Stimulated activated CD8-positive, alpha-beta memory T cell treated with anti-CD3 and anti-CD28 coated beads, Interleukin-7, amount 100 ng/mL, for 4 hours (primary cell): ENCODE results near the gene RACK1.

ENCODE experiments used
- DNase-seq, 2 donors: peaks; one replicate each; pipeline ENCODE4 v3.0.0-alpha.2; 2020; ENCODE audit warnings: low read depth in 2 of 2

The RACK1 gene

DNA sequence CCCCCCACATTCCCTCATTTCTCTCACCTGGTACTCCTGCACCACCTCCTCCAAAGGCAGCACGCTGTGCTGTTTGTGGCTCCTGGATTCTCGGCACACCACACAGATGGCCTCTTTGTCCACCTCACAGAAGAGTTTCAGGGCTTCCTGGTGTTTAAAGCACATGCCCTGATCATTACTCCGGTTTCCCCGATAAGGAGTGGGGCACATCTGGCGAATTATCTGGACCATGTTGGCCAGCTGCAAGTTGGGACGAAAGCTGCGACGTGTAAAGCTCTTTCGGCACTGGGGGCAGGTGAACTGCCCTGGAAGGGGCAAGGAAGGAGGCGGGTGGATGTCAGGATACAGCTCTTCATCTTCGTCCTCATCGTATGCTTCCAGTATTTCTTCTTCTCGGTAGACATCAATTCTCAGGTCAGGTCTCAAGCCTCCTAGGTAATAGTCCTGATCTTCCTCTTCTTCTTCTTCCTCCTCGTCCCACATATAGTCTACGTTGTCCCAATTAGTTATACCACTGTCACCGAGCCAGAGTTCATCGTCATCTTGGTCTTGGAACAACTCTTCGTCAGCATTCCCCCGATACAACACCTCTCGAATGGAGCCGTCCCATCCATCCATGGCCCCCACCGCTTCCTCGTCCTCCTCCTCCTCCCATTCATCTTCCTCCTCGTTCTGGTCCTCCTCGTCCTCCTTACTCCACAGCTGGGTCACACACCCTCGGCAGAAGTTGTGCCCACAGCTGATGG lies 16.4 kb upstream of the RACK1 start:
- no peak for DNase-seq

DNA sequence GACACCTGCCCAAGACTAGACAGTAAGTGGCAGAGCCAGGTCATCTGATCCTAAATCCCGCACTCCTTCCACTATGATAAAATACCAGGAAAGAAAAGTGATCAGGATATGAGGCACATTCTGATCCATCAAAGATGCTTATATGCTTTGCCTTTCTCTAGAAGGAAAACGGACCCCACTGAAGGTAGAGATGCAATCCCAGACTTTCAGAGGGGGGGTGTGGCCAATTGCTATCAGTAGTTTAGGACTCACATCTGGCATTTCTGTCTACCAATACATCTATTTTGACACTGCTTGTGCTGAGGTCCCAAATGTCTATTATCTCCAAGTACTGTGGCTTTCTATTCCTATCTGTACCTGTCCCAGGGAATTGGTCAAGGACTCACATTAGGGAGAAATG lies 15.6 kb upstream of the RACK1 start:
- DNase-seq: no peak

GRCh38 chr5:181258576-181258975 lies 14.9 kb upstream of the RACK1 start:
- no peak for DNase-seq

DNA sequence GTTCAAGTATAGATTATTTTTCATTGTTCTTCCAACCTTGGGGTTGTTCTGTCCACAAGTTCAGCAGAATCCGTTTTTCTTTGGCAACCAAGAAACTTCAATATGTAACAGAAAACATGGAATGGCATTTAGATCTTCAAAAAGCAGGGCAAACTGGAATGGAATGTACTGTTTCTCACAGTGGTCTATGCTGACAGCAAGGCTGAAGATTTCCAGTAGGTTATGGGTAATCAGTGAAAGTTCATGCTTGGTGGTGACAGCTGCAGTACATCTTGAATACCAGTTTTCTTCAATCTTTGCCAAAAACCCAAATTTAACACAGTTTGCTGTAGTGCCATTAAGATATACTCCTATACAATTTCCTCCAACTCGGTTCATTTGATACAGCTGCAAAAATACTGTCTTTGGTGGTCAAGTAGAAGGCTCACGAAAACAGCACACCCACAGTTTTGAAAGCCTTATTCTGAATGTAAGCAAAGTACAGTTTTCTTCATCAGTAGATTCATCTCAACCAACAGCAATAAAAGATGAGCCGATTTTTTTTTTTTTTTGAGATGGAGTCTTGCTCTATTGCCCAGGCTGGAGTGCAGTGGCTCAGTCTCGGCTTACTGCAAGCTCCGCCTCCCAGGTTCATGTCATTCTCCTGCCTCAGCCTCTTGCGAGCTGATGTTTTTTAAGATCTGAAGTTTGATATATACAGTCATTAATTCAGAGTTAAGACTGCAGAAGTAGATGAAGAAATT lies 12.3 kb upstream of the RACK1 start:
- DNase-seq: no peak

DNA sequence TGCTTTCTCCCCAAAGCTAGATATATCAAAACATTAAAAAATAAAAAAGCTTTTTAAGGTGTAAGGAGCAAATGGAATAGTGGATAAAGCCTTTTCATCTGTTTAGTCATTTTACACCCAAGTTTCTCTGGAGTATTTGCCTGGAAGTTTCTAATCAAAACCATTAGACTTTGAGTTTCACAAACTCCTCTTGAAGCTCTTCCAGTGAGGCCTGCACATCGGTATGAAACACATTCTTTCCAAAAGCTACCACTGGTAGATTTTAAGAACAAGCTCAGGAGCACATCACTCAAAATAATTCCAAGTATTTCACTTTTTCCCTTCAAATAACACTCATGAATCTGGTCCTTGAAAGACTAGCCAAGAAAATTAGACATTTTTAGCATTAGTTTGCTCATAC lies 11.6 kb upstream of the RACK1 start:
- DNase-seq: no peak

DNA sequence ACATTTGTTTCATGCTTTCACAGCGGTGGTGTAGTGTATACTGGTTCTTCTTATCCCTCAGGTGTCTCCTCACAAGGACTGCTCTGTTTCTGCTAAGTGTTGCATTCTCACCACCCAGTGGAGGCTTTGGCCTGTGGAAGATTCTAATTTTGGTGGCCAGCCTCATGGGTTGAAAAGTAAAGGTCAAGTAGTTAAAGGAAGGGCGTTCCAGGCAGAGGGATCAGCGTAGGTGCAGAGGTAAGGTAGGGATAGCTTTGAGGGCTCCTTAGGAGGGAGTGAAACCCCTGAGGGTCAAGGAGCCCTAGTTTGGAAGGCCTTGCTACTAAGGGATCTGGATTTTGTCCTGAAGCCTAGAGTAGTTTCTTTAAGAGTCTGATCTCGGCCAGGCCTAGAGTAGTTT lies 4.6 kb upstream of the RACK1 start:
- no peak for DNase-seq

GRCh38 chr5:181246276-181247049 lies 2.8 kb upstream of the RACK1 start:
- peak; percentile 60 to 70 for DNase-seq

DNA sequence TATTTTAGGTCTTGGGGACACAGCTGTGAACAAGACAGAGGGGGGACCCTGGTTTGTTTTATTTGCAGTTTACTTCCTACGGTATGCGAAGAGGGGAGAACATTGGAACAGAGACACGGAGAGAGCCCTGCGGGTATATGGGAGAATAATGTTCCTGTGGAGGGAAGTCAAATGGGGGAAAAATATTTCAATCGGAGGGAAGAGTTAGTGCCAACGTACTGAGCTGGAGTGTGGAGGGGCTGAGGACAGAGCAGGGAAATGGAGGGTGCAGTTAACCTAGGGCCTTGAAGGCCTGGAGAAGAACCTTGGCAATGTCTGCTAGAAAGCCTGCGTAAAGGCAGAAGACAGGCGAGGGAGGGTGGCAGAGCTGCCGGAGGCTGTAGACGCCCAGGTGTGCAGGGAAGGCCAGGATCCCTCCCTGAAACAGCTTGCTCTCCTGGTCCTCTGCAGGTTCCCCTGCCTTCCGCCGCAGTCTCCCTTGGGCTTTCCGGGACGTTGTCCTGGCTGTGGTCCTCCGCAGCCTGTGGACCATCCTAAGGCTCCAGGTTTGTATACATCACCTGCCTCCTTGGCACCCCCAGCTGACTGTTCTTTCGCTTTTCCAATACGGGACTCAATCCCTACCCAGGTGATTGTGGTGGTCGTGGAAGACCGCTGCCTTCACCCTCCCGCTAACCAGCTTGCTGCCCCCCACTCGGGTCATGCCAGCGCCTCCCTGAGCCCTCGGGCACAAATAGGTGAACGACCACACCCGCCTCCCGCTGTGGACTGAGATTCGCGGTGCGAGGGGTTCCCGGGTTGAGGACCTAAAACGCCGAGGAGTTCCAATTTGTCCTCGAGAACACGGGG lies 1.9 kb upstream of the RACK1 start:
- no peak for DNase-seq

DNA sequence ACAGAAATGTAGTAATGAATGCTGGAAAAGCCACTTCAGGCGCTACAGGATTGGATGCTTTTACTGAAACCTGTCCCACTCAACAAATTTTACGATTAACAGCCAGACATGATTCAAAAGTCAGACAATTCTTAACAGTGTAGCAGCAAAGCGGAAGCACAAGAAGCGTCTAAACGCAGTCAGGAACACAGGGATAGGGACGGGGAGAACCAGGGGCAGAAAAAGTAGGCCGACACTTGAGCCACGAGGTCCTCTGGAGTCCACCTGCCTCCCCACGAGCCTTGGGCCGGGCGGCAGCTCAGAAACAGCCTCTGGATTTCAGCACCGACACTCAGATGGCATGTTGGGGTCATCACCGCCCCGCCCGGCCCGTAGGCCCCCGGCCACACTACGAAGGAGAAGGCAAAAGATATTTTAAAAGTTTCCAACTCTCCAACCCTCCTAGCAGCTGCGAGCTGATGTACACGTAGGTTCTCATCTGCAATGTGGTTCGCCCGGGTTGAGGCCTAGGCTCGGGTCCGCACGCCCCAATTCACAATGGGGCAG lies 615 bp downstream of the RACK1 start:
- DNase-seq: no peak

DNA sequence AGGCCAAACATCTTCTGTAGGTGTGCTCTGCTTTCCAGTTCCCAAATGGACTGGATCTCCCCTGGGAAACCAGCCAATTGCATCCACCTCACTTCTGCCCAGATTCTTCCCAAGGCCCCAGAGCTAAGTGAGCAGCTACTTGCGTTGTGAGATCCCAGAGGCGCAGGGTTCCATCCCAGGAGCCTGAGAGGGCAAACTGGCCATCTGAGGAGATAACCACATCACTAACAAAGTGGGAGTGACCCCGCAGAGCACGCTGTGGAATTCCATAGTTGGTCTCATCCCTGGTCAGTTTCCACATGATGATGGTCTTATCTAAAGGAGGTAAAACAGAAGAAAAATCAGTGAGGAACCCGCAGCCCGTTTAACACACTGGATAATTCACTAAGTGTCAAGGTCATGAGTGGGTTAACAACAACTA lies 1.7 kb downstream of the RACK1 start:
- no peak for DNase-seq

DNA sequence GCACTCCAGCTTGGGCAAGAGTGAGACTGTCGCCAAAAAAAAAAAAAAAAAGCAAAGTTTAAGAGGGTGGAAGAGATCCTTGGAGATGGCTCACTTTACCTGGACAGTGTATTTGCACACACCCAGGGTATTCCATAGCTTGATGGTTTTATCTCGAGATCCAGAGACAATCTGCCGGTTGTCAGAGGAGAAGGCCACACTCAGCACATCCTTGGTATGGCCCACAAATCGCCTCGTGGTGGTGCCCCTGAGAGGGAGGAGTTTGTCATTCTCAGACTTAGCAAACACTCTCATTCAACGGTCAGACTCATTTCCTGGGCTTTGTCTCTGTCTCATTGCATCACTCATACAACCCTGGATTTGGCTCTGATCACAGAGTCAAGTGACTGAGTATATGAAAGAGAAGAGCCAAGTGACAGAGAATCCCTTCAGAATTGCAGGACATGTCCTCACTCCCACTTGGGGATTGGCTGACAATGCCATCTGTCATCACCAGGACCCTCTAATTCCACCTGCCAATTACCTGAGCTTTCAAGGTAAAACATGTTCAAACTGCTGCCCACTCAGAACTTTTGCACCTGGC lies 2.2 kb downstream of the RACK1 start:
- DNase-seq: peak in 1 of 2 donors; percentile 20

- no peak for DNase-seq
Observed at GRCh38 chr5:181239062-181239663, 4.5 kb downstream of the RACK1 start.

DNA sequence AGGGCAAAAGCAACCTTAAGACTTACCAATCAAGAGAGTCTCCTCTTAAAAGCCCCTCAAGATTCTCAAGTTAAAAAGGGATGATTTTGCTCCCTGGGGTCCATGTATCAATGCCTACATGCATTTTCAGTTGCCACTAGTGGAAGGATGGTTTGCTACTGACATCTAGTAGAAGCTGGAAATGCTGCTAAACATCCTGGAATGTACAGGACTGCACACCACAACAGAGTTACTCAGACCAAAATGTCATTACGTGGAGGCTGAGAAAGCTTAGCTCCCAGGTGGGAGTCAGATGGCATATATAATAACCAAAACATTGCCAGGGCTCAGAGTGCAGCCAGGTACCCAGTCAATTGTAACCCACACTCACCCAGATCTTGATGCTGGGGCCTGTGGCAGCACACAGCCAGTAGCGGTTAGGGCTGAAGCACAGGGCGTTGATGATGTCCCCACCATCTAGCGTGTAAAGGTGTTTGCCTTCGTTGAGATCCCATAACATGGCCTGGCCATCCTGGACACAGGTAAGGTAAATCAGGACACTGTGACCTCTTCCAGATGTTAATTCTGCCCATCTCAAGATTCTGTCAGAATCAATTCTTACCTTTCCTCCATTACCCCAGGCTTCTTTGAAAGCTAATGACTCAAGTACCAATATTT lies 5.8 kb downstream of the RACK1 start:
- DNase-seq: no peak

GRCh38 chr5:181236954-181237641 lies 6.6 kb downstream of the RACK1 start:
- DNase-seq: no peak

GRCh38 chr5:181236471-181236870 lies 7.2 kb downstream of the RACK1 start:
- DNase-seq: no peak

DNA sequence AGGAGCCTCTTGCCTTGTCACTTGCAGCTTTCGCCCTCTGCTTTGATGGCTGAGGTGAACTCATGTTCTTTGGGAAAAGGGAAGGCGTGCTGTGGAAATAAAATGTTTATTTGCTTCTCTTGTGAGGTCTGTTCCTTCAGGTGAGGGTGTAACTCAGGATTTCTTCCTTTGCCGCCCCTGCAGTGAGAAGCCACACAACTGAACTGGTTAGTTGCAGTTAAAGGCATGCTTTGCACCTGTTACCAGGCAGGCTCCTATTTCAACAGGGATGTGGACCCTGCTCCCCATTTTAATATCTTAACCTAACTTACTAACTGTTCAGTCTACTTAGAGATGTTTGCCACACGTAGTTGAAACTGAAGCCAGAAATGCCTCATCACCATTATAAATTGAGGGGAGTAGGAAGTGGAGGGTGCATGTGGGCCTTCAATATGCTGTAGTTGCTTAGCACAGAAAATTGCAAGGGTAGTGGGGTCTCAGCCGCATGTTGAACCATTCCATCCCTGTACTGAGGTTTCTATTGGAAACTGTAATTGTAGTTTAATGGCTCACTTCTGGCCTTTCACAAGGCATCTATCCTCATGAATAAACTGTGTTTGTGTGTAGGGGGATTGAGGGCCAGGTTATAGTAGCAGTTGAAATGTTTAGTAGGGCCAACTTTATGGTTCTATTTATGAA lies 7.9 kb downstream of the RACK1 start:
- no peak for DNase-seq

DNA sequence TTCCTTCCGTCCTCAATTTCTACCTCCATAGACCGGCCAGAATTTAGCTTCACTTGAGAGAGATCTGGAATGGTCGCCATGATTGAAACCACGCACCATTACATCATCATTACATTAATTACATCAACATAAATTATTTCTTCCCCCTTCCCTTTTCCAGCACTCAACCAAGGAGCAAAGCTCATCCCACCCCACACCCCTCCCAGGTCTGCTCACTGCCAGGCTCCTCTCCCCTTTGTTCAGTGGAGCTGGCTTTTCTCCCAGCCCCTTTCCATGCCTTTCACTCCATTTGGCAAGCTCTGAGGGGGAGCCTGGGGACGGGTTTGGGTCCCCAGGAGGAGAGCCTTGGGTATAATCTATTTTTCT lies 8.4 kb downstream of the RACK1 start:
- DNase-seq: no peak

DNA sequence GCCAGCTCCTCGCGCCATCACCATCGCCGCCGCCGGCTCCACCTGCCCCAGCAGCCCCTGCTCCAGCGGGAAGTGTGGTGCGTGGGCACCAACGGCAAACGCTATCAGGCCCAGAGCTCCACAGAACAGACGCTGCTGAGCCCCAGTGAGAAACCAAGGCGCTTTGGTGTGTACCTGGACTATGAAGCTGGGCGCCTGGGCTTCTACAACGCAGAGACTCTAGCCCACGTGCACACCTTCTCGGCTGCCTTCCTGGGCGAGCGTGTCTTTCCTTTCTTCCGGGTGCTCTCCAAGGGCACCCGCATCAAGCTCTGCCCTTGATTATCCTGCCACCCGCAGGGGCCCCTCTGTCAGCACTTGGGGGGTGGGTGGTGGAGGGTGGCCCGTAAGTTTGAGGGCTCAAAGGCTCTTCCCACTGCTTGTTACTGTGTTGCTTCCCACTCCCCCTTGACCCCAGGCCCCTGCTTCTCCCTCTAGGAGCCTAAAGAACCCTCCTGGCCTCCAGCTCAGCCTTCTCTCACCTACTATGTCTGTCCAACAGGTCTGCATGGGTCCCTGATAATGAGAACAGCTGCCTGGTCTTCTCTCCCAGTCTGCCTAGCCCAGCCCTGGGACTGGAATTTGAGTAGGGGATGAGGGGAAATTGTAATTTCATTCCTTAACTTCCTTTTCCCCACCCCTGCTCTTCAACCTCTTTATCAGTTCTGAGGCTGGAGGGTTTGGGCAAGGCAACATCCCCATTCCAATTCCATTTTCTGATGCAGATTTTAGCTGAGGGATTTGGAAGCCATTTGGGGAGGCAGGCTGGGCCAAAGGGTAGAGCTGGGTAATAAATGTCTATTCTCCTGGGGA lies 9.0 kb downstream of the RACK1 start:
- DNase-seq: no peak
